ENCODE data around the gene PRR5.

Gene PRR5

GRCh38 chr22:44786610-44787009, 84.6 kb downstream of the PRR5 start:
- no peak for DNase-seq (ENCODE audit: low read depth in 1 of 2, low spot score in 1 of 2)
